ENCODE results near the gene PXT1. TPM values are rescaled to one million over a fixed set of nuclear protein-coding genes. Genes with fewer than 3 reads are reported as not detected.

PXT1 gene
- total RNA-seq, 3 donors from 2014 or later = 0.16 to 0.19 TPM; not detected in 1

GRCh38 chr6:36361071-36361470 is 81.6 kb downstream of the PXT1 start:
- no peak for DNase-seq
- ATAC-seq = no peak
- Mint-ChIP-seq H3K27me3 (ENCODE audit: low read depth) (peaks cover 3% of the 10 kb centered on the region), H3K36me3 (ENCODE audit: insufficient read depth) (no peaks in the 10 kb centered on the region), H3K9me3 (no peaks in the 10 kb centered on the region), H3K4me1 (ENCODE audit: low read depth) (peaks cover 17% of the 10 kb centered on the region), H3K4me3 (no peak overlapping the region)

GRCh38 chr6:36360241-36361054 is 82.2 kb downstream of the PXT1 start:
- H3K27me3 Mint-ChIP-seq (ENCODE audit: low read depth) = peaks cover 3% of the 10 kb centered on the region
- peak; percentile 82 to 85 for ATAC-seq
- no peak overlapping the region for H3K4me3 Mint-ChIP-seq
- H3K9me3 Mint-ChIP-seq = no peaks in the 10 kb centered on the region
- peak; percentile 56 for DNase-seq
- H3K4me1 Mint-ChIP-seq (ENCODE audit: low read depth) = peaks cover 21% of the 10 kb centered on the region
- no peaks in the 10 kb centered on the region for H3K36me3 Mint-ChIP-seq (ENCODE audit: insufficient read depth)

- no peaks in the 10 kb centered on the region for H3K9me3 Mint-ChIP-seq
- no peaks in the 10 kb centered on the region for H3K36me3 Mint-ChIP-seq (ENCODE audit: insufficient read depth)
- H3K4me3 Mint-ChIP-seq = no peak overlapping the region
- no peak for DNase-seq
- peaks cover 17% of the 10 kb centered on the region for H3K4me1 Mint-ChIP-seq (ENCODE audit: low read depth)
- ATAC-seq = no peak
- H3K27me3 Mint-ChIP-seq (ENCODE audit: low read depth) = peaks cover 3% of the 10 kb centered on the region
Observed at GRCh38 chr6:36358226-36358915, 84.3 kb downstream of the PXT1 start.

GRCh38 chr6:36357872-36358225 is 84.8 kb downstream of the PXT1 start:
- Mint-ChIP-seq H3K4me1 (ENCODE audit: low read depth) (peaks cover 17% of the 10 kb centered on the region), H3K27me3 (ENCODE audit: low read depth) (peaks cover 3% of the 10 kb centered on the region), H3K9me3 (peaks cover 2% of the 10 kb centered on the region), H3K4me3 (no peak overlapping the region), H3K36me3 (ENCODE audit: insufficient read depth) (no peaks in the 10 kb centered on the region)
- ATAC-seq = peak in 1 of 2 donors; percentile 36
- DNase-seq = no peak

- H3K4me1 Mint-ChIP-seq (ENCODE audit: low read depth) = peaks cover 17% of the 10 kb centered on the region
- DNase-seq (no peak), ATAC-seq (peak in 1 of 2 donors; percentile 25)
- no peaks in the 10 kb centered on the region for H3K36me3 Mint-ChIP-seq (ENCODE audit: insufficient read depth)
- peaks cover 3% of the 10 kb centered on the region for H3K27me3 Mint-ChIP-seq (ENCODE audit: low read depth)
- no peak overlapping the region for H3K4me3 Mint-ChIP-seq
- peaks cover 5% of the 10 kb centered on the region for H3K9me3 Mint-ChIP-seq
Observed at GRCh38 chr6:36355819-36356218, 86.8 kb downstream of the PXT1 start.

GRCh38 chr6:36353411-36353915 is 89.2 kb downstream of the PXT1 start:
- H3K9me3 Mint-ChIP-seq = peaks cover 5% of the 10 kb centered on the region
- DNase-seq (no peak), ATAC-seq (no peak)
- H3K4me3 Mint-ChIP-seq = no peak overlapping the region
- H3K4me1 Mint-ChIP-seq (ENCODE audit: low read depth) = peaks cover 12% of the 10 kb centered on the region
- no peaks in the 10 kb centered on the region for H3K36me3 Mint-ChIP-seq (ENCODE audit: insufficient read depth)
- H3K27me3 Mint-ChIP-seq (ENCODE audit: low read depth) = no peaks in the 10 kb centered on the region

GRCh38 chr6:36352477-36353157 is 90.0 kb downstream of the PXT1 start:
- no peak overlapping the region for H3K4me3 Mint-ChIP-seq
- ATAC-seq (no peak), DNase-seq (no peak)
- H3K27me3 Mint-ChIP-seq (ENCODE audit: low read depth) = no peaks in the 10 kb centered on the region
- no peaks in the 10 kb centered on the region for H3K36me3 Mint-ChIP-seq (ENCODE audit: insufficient read depth)
- peaks cover 5% of the 10 kb centered on the region for H3K9me3 Mint-ChIP-seq
- peaks cover 6% of the 10 kb centered on the region for H3K4me1 Mint-ChIP-seq (ENCODE audit: low read depth)

GRCh38 chr6:36350681-36351571 is 91.7 kb downstream of the PXT1 start:
- Mint-ChIP-seq H3K4me3 (no peak overlapping the region), H3K27me3 (ENCODE audit: low read depth) (no peaks in the 10 kb centered on the region), H3K9me3 (peaks cover 5% of the 10 kb centered on the region), H3K4me1 (ENCODE audit: low read depth) (peaks cover 4% of the 10 kb centered on the region), H3K36me3 (ENCODE audit: insufficient read depth) (no peaks in the 10 kb centered on the region)
- ATAC-seq (no peak), DNase-seq (no peak)

GRCh38 chr6:36350082-36350481 is 92.6 kb downstream of the PXT1 start:
- no peak for DNase-seq
- ATAC-seq = no peak
- no peak overlapping the region for H3K4me3 Mint-ChIP-seq
- H3K4me1 Mint-ChIP-seq (ENCODE audit: low read depth) = no peaks in the 10 kb centered on the region
- H3K27me3 Mint-ChIP-seq (ENCODE audit: low read depth) = no peaks in the 10 kb centered on the region
- H3K36me3 Mint-ChIP-seq (ENCODE audit: insufficient read depth) = no peaks in the 10 kb centered on the region
- H3K9me3 Mint-ChIP-seq = peaks cover 5% of the 10 kb centered on the region

GRCh38 chr6:36349240-36349639 is 93.4 kb downstream of the PXT1 start:
- ATAC-seq (no peak), DNase-seq (no peak)
- H3K36me3 Mint-ChIP-seq (ENCODE audit: insufficient read depth) = no peaks in the 10 kb centered on the region
- no peaks in the 10 kb centered on the region for H3K4me1 Mint-ChIP-seq (ENCODE audit: low read depth)
- no peak overlapping the region for H3K4me3 Mint-ChIP-seq
- H3K27me3 Mint-ChIP-seq (ENCODE audit: low read depth) = no peaks in the 10 kb centered on the region
- peaks cover 5% of the 10 kb centered on the region for H3K9me3 Mint-ChIP-seq

GRCh38 chr6:36347621-36348020 is 95.0 kb downstream of the PXT1 start:
- Mint-ChIP-seq H3K36me3 (ENCODE audit: insufficient read depth) (no peaks in the 10 kb centered on the region), H3K27me3 (ENCODE audit: low read depth) (peaks cover 3% of the 10 kb centered on the region), H3K4me3 (no peak overlapping the region), H3K4me1 (ENCODE audit: low read depth) (no peaks in the 10 kb centered on the region), H3K9me3 (peaks cover 1% of the 10 kb centered on the region)
- ATAC-seq (no peak), DNase-seq (no peak)

GRCh38 chr6:36346486-36347273 is 96.0 kb downstream of the PXT1 start:
- Mint-ChIP-seq H3K27me3 (ENCODE audit: low read depth) (peaks cover 3% of the 10 kb centered on the region), H3K9me3 (no peaks in the 10 kb centered on the region), H3K36me3 (ENCODE audit: insufficient read depth) (no peaks in the 10 kb centered on the region), H3K4me3 (no peak overlapping the region), H3K4me1 (ENCODE audit: low read depth) (no peaks in the 10 kb centered on the region)
- DNase-seq = no peak
- no peak for ATAC-seq
